Epithelial cell of proximal tubule (primary cell): Measurements from ENCODE around the gene NUB1. TPM values are rescaled to one million over a fixed set of nuclear protein-coding genes. Genes with fewer than 3 reads are reported as not detected.

ENCODE experiments used
- DNase-seq: peaks from one replicate; pipeline ENCODE4 v3.0.0-alpha.2; 2011; ENCODE audit warnings: low read depth
- H3K4me3 ChIP-seq: 2 replicates; pipeline ENCODE4 v1.5.1; 2011; ENCODE audit warnings: low read depth, mild to moderate bottlenecking, low read length
- CTCF ChIP-seq: conservative IDR thresholded peaks from 2 replicates; pipeline ENCODE4 v1.5.1; 2012; ENCODE audit warnings: low read depth, mild to moderate bottlenecking, low read length
- total RNA-seq: library from RNA; depleted of rRNA; stranded (reverse); fragments of >200 nt; gene quantifications from 2 replicates; pipeline ENCODE4 v1.2.3, GENCODE V29; 2015

NUB1 gene
- total RNA-seq, 1 donor from 2014 or later: 70.7 TPM

- no peak for TF ChIP-seq CTCF
- no peak for DNase-seq
- H3K4me3 ChIP-seq: no peak overlapping the region
Measured at GRCh38 chr7:151313857-151314256, 27.8 kb upstream of the NUB1 start.

- no peak for DNase-seq
- no peak overlapping the region for H3K4me3 ChIP-seq
- no peak for TF ChIP-seq CTCF
Measured at GRCh38 chr7:151314401-151314800, 27.2 kb upstream of the NUB1 start.

- DNase-seq: no peak
- peak; percentile 85 for TF ChIP-seq CTCF
- H3K4me3 ChIP-seq: no peak overlapping the region
Measured at GRCh38 chr7:151315038-151315655, 26.5 kb upstream of the NUB1 start.

GRCh38 chr7:151316896-151317295 is 24.7 kb upstream of the NUB1 start:
- no peak for DNase-seq
- no peak overlapping the region for H3K4me3 ChIP-seq
- TF ChIP-seq CTCF: no peak

- no peak for TF ChIP-seq CTCF
- DNase-seq: no peak
- no peak overlapping the region for H3K4me3 ChIP-seq
Measured at GRCh38 chr7:151317936-151318335, 23.7 kb upstream of the NUB1 start.

- DNase-seq: no peak
- TF ChIP-seq CTCF: no peak
Measured at GRCh38 chr7:151319189-151319588, 22.4 kb upstream of the NUB1 start.

GRCh38 chr7:151320263-151320845 is 21.3 kb upstream of the NUB1 start:
- DNase-seq: no peak
- no peak for TF ChIP-seq CTCF
- H3K4me3 ChIP-seq: no peak overlapping the region

More at GRCh38 chr7:151319189-151319588, 22.4 kb upstream of the NUB1 start:
- H3K4me3 ChIP-seq: no peak overlapping the region
